Keratinocyte (primary cell): ENCODE measurements around the gene SS18. TPM values are rescaled to one million over a fixed set of nuclear protein-coding genes. Genes with fewer than 3 reads are reported as not detected.
A peak's percentile ranks its signal among the peaks of the same experiment; 100 is the strongest.

Experiments
- DNase-seq: peaks from one replicate; pipeline ENCODE4 v3.0.0-alpha.2; 2011; ENCODE audit warnings: low read depth, missing footprints, low spot score
- FAIRE-seq: peaks from 2 replicates; lab custom pipeline; 2011; peaks lifted over from hg19 to GRCh38; lab: Jason Lieb, UNC
- H2AFZ ChIP-seq: 2 replicates; pipeline ENCODE4 v1.6.0; 2012; ENCODE audit warnings: low read length, control low read depth, inconsistent platforms; ENCODE audit not compliant: control insufficient read depth
- H3K27ac ChIP-seq: 2 replicates; pipeline ENCODE4 v1.5.1; 2011; ENCODE audit warnings: low read length; ENCODE audit not compliant: control insufficient read depth, insufficient read depth
- H3K27me3 ChIP-seq: 3 replicates; pipeline ENCODE4 v1.6.0; 2011; ENCODE audit warnings: low read length; ENCODE audit not compliant: control insufficient read depth, insufficient read depth; ENCODE audit errors: extremely low read depth
- H3K36me3 ChIP-seq, 2 experiments: 2 replicates in 1 of 2; 3 replicates in 1 of 2; pipeline ENCODE4 v1.5.1; 2011; ENCODE audit warnings: low read length in 2 of 2, mild to moderate bottlenecking in 1 of 2; ENCODE audit not compliant: control insufficient read depth in 2 of 2, insufficient read depth in 2 of 2; ENCODE audit errors: extremely low read depth in 1 of 2
- H3K4me1 ChIP-seq: 3 replicates; pipeline ENCODE4 v1.5.1; 2011; ENCODE audit warnings: low read length; ENCODE audit not compliant: control insufficient read depth, insufficient read depth; ENCODE audit errors: extremely low read depth
- H3K4me2 ChIP-seq: 3 replicates; pipeline ENCODE4 v1.6.0; 2011; ENCODE audit warnings: low read depth, low read length; ENCODE audit not compliant: control insufficient read depth, insufficient read depth; ENCODE audit errors: extremely low read depth
- H3K4me3 ChIP-seq, 3 experiments: fragments of 200-600 bp in 1 of 3; sonication (generic) in 1 of 3; 2 replicates in 2 of 3; 3 replicates in 1 of 3; pipeline ENCODE4 v1.5.1; 2011 to 2016; ENCODE audit warnings: low read length in 3 of 3, mild to moderate bottlenecking in 3 of 3, control low read depth in 2 of 3, inconsistent platforms in 1 of 3, low read depth in 1 of 3, mixed read lengths in 1 of 3, mixed run types in 1 of 3, moderate library complexity in 1 of 3; ENCODE audit not compliant: control insufficient read depth in 2 of 3, insufficient read depth in 2 of 3; ENCODE audit errors: extremely low read depth in 1 of 3
- H3K79me2 ChIP-seq: 2 replicates; pipeline ENCODE4 v1.6.0; 2012; ENCODE audit warnings: low read length; ENCODE audit not compliant: control insufficient read depth, insufficient read depth
- H3K9ac ChIP-seq: 3 replicates; pipeline ENCODE4 v1.6.0; 2011; ENCODE audit warnings: low read length; ENCODE audit not compliant: control insufficient read depth, insufficient read depth; ENCODE audit errors: extremely low read depth
- H3K9me1 ChIP-seq: 3 replicates; pipeline ENCODE4 v1.6.0; 2011; ENCODE audit warnings: low read length; ENCODE audit not compliant: control insufficient read depth, insufficient read depth; ENCODE audit errors: extremely low read depth
- H3K9me3 ChIP-seq: 2 replicates; pipeline ENCODE4 v1.5.1; 2012; ENCODE audit warnings: low read depth, low read length; ENCODE audit not compliant: control insufficient read depth
- H4K20me1 ChIP-seq: 3 replicates; pipeline ENCODE4 v1.6.0; 2011; ENCODE audit warnings: low read length; ENCODE audit not compliant: control insufficient read depth, insufficient read depth; ENCODE audit errors: extremely low read depth
- EZH2 ChIP-seq: IDR thresholded peaks from one replicate; pipeline ENCODE4 v1.6.1; 2012; ENCODE audit warnings: inconsistent platforms, mild to moderate bottlenecking, low read length, moderate library complexity
- dilution Hi-C: fragments of 300-500 bp; cut with MboI; formaldehyde crosslinking; loops from one replicate; pipeline ENCODE4 v1.7.0; 2020; ENCODE audit warnings: low sequenced_read_pairs; ENCODE audit not compliant: extremely low pct_ligation_motif_present
- polyA minus RNA-seq, 3 experiments: library from RNA; depleted of rRNA, polyadenylated mRNA; stranded (reverse); fragments of >200 nt; gene quantifications; 1 replicate in 1 of 3; 2 replicates in 1 of 3; 3 replicates in 1 of 3; pipeline ENCODE4 v1.2.3, GENCODE V29; 2011
- polyA plus RNA-seq, 5 experiments: library from polyadenylated mRNA; depleted of rRNA in 3 of 5; stranded (reverse) in 3 of 5; stranded (forward) in 1 of 5; unstranded in 1 of 5; fragments of >200 nt; gene quantifications; 1 replicate in 1 of 5; 2 replicates in 3 of 5; 3 replicates in 1 of 5; pipeline versions ENCODE4 v1.2.1 to v1.2.3, GENCODE V29; 2011 to 2012; ENCODE audit warnings: missing spikeins in 2 of 5, low read depth in 1 of 5, low replicate concordance in 1 of 5
- TF ChIP-seq, protein P1 (sequence below), 3 experiments: IDR thresholded peaks in 1 of 3; conservative IDR thresholded peaks in 1 of 3; optimal IDR thresholded peaks in 1 of 3; 2 replicates in 2 of 3; 3 replicates in 1 of 3; pipeline versions ENCODE3 to v1.5.1; 2011; ENCODE audit warnings: low read length in 3 of 3, mild to moderate bottlenecking in 3 of 3, moderate library complexity in 2 of 3, control low read depth in 1 of 3, inconsistent platforms in 1 of 3; ENCODE audit not compliant: insufficient read depth in 2 of 3; ENCODE audit errors: extremely low read depth in 1 of 3

The SS18 gene, protein sequence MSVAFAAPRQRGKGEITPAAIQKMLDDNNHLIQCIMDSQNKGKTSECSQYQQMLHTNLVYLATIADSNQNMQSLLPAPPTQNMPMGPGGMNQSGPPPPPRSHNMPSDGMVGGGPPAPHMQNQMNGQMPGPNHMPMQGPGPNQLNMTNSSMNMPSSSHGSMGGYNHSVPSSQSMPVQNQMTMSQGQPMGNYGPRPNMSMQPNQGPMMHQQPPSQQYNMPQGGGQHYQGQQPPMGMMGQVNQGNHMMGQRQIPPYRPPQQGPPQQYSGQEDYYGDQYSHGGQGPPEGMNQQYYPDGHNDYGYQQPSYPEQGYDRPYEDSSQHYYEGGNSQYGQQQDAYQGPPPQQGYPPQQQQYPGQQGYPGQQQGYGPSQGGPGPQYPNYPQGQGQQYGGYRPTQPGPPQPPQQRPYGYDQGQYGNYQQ
- polyA plus RNA-seq (134 to 169 TPM (median 140 TPM) in 3 replicates), polyA minus RNA-seq (121 to 227 TPM (median 210 TPM) in 3 replicates)
- 30.0 TPM for polyA plus RNA-seq (2011; ENCODE audit: low read depth)
- polyA plus RNA-seq (2011; cell fraction: cytosol; rRNA removed) = 69.0 and 95.4 TPM in 2 replicates
- 207 and 263 TPM in 2 replicates for polyA plus RNA-seq (2011; cell fraction: nucleus; rRNA removed)
- polyA plus RNA-seq (2012; ENCODE audit: low replicate concordance) = 42.5 and 63.4 TPM in 2 replicates
- 130 TPM for polyA minus RNA-seq (2011; cell fraction: cytosol; rRNA and poly(A)+ RNA removed)
- polyA minus RNA-seq (2011; cell fraction: nucleus; rRNA and poly(A)+ RNA removed) = 128 and 202 TPM in 2 replicates

DNA sequence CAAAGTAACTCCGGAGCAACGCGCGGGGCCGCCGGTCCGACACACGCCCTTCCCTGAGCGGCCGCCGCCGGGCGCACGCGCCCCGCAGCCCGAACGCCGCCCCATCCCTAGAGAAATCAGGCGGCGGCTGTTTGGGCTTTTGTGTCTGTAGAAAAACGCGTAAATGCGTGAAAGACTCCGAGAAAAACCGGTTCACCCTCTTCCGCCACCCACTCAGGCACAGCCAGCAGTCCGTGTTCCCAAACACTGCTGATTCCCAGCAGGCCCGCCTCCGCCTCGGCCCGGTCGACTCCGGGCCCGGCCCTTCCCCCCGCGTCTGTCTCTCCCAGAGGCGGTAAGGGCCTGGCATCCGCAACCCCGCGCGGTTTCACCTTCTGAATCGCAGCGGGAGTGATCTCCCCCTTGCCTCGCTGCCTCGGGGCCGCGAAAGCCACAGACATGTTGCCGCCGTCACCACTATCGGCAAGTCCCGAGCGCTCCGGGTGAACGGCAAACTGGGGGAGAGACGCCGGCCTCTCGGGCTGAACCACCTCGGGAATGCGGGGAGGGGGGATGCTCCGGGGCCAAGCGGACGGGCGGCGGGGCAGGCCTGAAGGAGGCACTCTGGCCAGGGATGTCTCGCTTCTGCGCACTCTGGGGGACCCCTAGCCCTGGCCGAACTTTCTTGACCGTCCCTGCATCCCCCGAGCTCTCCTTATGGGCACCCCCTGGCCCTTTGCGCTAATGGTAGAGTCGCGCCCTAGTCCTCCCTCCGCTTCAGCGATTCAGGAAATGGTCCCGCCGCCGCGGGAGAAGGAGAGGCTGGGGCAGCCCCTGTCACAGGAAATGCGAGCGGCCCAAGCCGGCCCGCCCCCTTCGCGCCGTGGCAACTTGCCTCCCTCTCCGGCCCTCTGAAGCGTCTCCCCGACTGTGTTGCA is at the start of gene SS18:
TSS of gene SS18 (minus strand) at position 484 of the 917 bp plus-strand sequence. CDS start at position 440, 44 bp downstream.
- no peaks in the 10 kb centered on the region for H4K20me1 ChIP-seq
- dilution Hi-C loops = no loop called here
- H3K27me3 ChIP-seq = no peaks in the 10 kb centered on the region
- peak within 1 kb of the TSS; percentile 97 for H2AFZ ChIP-seq
- peaks cover 48% of the 10 kb centered on the region for H3K79me2 ChIP-seq
- DNase-seq = no peak
- H3K27ac ChIP-seq = peak within 1 kb of the TSS; percentile 81
- peak within 1 kb of the TSS; percentile 98 for H3K4me2 ChIP-seq
- peak within 1 kb of the TSS; percentile 89 for H3K9ac ChIP-seq
- no peaks in the 10 kb centered on the region for H3K9me1 ChIP-seq
- H3K4me1 ChIP-seq = peaks cover 8% of the 10 kb centered on the region
- H3K4me3 ChIP-seq = peak within 1 kb of the TSS; percentile 71 to 88 (median 84)
- no peaks in the 10 kb centered on the region for H3K9me3 ChIP-seq
- FAIRE-seq = no peak
- TF ChIP-seq, protein P1, sequence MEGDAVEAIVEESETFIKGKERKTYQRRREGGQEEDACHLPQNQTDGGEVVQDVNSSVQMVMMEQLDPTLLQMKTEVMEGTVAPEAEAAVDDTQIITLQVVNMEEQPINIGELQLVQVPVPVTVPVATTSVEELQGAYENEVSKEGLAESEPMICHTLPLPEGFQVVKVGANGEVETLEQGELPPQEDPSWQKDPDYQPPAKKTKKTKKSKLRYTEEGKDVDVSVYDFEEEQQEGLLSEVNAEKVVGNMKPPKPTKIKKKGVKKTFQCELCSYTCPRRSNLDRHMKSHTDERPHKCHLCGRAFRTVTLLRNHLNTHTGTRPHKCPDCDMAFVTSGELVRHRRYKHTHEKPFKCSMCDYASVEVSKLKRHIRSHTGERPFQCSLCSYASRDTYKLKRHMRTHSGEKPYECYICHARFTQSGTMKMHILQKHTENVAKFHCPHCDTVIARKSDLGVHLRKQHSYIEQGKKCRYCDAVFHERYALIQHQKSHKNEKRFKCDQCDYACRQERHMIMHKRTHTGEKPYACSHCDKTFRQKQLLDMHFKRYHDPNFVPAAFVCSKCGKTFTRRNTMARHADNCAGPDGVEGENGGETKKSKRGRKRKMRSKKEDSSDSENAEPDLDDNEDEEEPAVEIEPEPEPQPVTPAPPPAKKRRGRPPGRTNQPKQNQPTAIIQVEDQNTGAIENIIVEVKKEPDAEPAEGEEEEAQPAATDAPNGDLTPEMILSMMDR (optimal IDR thresholded peaks at IDR 0.05 in 1 of 3, IDR thresholded peaks at IDR 0.05 in 1 of 3, conservative IDR thresholded peaks at IDR 0.05 in 1 of 3; ENCODE audit: extremely low read depth in 1 of 3, insufficient read depth in 2 of 3, low read length in 3 of 3) = no peak
- TF ChIP-seq EZH2 = no peak
- H3K36me3 ChIP-seq = peaks cover 4 to 13% of the 10 kb centered on the region in 2 experiments

DNA sequence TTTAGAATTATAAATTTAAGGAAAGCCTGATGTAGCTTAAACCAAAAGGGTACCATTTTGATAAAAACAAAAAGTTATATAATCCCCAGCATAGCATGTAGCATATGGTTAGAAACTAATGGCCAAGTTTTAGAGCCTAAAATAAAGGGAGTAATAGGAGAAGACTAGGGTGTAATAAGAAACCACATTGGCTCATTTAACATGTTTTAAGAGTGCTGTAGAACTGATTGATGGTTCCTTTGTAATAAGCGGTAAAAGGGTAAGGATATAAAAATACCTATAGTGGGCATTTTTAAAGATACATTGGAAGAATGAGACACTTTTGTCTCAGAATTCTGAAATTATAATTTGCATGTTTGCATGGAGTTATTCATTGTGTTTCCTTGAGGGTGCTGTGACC is 45.1 kb upstream of the SS18 start:
- Histone ChIP-seq H3K4me1 (no peaks in the 10 kb centered on the region), H3K9me3 (no peaks in the 10 kb centered on the region), H3K9me1 (no peaks in the 10 kb centered on the region), H3K79me2 (no peaks in the 10 kb centered on the region), H3K27me3 (no peaks in the 10 kb centered on the region), H3K36me3 (no peaks in the 10 kb centered on the region), H3K9ac (no peak overlapping the region), H4K20me1 (no peaks in the 10 kb centered on the region), H3K4me3 (no peak overlapping the region), H3K27ac (no peak overlapping the region), H3K4me2 (no peak overlapping the region), H2AFZ (no peak overlapping the region)
- DNase-seq (no peak), FAIRE-seq (no peak)
- TF ChIP-seq, protein P1 (optimal IDR thresholded peaks at IDR 0.05 in 1 of 3, IDR thresholded peaks at IDR 0.05 in 1 of 3, conservative IDR thresholded peaks at IDR 0.05 in 1 of 3; ENCODE audit: extremely low read depth in 1 of 3, insufficient read depth in 2 of 3, low read length in 3 of 3) = no peak
- no peak for TF ChIP-seq EZH2
- dilution Hi-C loops = no loop called here
